ENCODE results near the gene MUC6.

MUC6 gene

DNA sequence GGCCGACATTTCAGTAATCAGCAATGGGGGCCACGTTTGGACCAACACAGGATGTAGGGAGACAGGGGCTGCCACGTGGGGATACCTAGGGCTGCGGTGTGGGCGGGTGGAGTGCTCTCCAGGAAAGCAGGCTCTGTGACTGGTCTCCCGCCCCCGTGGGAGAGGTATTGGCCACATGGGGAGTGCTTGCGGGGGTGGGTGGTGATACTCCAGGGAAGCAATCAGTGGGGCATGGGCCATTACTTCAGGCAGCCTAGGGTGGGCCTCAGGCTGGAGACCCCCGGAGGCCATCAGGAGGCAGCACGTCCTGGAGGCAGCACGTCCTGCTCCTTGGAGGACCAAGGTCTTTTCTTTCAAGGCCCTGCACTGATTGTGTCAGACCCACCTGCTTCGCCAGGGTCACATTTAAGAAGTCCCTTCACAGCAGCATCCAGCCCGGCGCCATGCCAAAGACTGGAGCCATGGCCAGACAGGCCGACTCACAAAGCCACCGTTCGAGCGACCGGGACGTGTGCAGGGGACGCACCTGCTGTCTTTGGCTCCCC is 35.1 kb upstream of the MUC6 start:
- no peak for DNase-seq

DNA sequence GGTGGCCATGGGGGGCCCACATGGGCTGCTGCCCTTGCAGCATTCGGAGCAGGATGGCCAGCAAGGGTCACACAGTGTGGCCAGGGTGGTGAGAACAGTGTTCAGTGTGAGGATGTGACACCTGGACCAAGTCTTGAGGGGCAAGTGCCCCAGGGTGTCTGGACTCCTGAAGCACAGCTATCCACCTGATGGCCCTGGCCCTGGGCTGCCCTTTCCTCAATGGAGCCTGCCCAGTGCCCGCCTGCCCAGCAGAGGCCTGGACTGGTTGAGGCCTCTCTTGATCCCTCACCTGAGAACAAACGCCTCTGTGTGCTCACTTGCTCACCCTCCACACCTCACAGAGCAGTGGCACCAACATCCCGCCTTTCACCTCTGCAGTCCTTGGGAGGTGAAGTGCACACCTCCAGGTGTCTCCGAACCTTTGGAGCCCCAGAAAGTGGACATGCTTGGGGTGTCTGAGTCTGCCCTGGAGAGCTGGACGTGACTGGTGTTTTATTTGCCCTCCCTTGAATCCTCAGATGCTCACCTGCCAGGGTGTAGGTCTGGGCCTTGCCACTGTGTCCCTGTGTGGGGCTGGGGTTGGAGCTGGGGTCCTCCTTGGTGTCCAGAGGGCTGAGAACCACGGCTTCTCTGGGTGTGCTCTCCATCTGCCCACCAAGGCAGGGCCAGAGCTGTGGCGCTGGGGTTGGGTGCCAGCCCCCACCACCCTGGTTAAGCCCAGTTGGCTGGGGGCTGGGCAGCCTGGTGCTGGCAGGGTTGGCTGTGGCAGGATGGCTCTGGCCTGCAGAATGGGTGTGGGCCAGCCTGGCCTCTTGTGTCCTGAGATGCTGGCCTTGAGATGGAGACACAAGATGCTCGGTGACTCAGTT is 34.3 kb upstream of the MUC6 start:
- no peak for DNase-seq

DNA sequence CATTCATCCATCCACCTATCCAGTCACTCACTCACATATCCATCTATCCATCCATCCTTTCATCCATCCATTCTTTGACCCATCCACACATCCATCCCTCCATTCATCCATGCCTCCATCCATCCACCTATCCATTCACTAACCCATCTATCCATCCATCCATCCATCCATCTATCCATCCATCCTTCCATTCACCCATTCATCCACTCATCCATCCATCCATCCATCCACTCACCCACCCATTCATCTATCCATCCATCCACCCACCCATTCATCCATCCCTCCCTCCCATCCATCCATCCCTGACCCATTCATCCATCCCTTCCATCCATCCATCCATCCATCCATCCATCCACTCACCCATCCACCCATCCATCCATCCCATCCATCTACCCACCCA is 33.2 kb upstream of the MUC6 start:
- no peak for DNase-seq

DNA sequence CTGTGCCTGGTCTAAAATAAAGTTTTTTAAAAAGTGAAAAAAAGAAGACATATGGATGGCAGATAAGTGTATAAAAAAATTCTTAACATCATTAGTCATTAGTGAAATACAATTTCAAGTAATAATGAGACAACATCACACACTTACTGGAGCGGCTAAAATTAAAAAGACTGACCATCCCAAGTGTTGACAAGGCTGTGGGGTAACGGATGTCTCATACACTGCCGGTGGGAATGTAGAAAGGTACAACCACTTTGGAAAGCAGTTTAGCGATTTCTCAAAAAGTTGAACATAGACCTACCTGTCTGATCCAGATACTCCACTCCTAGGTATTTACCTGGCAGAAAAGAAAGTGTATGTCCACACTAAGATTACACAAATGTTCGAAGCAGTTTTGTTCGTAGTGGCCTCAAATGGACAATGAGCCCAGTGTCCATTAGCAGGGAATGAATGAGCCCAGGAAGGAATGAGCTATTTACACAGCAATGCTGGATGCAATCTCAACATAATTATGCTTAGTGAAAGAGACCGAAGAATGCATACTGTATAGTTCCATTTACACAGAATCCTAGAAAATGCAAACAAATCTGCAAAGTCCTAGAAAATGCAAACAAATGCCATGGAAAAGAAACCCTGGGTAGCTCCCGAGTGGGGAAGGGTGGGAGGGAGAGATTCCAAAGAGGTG is 31.4 kb upstream of the MUC6 start:
- DNase-seq: no peak

DNA sequence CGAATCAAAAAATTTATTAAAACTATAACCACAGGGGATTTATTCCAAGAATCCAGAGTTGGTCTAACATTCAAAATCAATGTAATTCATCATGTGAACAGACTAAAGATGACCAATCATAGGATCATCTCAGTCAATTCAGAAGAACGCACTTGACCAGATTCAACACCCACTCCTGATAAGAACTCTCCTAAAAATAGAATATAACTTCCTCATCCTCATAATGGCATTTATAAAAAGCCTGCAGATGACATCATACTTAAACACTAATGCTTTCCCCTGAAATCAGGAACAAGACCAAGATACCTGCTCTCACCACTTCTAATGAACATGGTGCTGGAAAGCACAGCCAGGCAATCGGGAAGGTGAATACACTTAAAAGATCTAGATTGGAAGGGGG is 27.6 kb upstream of the MUC6 start:
- DNase-seq: no peak

DNA sequence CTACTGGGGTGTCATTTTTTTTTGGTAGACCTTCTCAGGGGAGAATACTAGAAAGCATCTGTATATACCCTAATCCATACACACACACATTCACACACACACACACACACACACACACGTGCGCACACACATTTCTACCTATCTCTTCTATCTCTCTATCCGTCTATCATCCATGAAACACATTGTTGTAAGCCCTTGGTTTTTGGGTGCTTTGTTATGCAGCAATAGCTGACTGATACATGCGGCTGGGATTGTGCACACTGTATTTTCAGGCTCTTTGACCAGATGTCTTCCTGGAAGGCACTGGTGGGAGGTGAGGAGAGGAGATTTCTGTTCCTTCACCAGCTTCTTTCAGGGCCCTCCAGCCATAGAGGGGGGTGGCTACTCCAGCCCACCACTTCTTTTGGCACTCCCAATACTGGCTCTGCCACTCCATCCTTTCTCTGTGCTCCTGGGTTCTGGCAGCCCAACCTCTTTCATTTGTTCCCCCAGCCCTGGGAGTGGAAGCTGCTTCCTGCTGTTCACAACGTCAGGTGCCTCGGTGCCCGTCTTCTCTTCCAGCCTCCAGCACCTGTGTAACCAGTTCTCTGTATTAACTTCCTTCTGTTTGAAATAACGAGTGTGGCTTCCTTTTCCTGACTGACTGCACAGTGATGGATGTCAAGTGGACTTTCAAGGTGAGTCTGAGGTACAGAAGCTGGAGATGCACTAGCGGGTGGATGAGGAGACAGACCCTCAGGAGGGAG is 25.7 kb upstream of the MUC6 start:
- no peak for DNase-seq

DNA sequence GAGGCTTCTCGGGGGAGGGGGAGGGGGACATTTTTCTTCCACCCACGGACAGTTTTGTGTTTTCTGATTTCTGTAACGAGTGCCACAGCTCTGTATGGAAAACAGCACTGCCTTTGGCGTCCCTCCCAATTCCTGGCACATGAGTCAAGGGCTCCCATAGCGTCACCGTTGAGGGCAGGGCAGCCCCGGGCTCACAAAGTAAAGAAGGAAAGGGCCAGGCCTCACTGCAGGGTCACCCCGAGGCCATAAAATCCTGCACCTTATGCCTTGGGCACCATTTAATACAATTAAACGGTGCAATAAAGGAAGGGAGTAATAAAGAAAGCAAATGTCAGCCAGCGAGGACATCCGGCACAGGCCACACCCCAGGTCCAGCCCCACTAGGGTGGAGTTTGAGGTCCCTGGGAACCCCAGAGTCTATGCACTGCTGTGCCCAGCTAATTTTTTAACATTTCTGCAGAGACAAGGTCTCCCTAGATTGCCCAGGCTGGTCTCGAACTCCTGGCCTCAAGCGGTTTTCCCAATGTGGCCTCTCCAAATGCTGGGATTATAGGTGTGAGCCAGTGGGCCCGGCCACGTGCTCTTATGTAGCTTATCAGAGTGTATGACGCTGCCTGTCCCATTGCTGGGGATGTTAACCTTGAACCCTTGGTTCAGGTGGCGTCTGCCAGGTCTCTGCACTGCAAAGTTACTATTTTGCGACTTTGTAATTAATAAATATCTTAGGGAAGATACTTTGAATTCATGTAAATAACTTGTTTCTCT is 24.5 kb upstream of the MUC6 start:
- DNase-seq: no peak

DNA sequence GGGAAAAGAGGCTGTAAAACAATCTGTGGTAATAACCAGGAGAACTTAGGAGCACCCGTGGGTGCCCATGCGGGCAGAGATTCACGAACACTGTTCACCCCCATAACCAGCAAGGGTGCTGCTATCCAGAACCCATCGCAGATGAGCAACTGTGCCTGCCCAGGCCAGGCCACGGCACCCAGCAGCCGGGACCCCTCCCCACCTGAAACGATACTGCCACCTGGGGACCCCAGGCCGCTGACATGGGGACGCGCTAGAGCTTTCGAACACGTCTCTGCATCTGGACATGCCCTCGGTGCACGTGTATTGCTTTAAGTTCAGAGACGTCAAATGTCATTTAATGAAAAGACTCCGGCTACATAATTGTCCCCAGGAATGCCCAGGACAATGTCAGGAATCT is 23.9 kb upstream of the MUC6 start:
- DNase-seq: no peak

DNA sequence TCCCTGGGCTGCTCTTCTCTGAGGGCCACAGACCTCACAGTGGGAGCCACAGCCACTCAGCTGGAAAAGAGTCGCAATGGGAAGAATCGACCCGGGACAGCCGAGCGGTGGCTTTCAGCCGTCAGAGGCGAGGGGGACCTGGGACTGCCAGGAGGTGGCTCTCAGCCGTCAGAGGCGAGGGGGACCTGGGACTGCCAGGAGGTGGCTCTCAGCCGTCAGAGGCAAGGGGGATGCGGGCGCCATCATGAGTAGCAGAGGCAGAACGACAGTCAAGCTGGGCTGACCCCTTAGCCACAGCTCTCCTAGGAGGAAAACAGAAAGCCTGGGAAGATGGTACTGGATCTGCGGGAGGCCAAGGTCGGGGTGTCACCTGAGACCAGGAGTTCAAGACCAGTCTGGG is 23.2 kb upstream of the MUC6 start:
- DNase-seq: peak; percentile 5

DNA sequence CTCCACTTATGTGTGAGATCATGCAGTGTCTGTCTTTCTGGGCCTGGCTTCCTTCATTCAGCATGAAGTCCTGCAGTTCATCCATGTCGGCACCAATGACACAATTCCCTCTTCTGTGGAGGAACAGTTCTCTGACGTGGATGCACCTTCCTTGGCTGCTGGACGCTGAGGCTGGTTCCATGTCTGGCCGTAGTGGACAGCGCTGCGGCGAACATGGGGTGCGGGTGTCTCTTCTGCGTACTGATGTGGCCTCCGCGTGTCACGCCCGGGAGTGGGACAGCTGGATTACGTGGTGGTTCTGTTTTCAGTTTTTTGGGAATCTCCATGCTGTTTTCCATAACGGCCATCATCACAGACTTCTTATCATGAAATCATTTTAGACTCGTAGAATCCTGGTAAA is 21.3 kb upstream of the MUC6 start:
- DNase-seq: no peak

DNA sequence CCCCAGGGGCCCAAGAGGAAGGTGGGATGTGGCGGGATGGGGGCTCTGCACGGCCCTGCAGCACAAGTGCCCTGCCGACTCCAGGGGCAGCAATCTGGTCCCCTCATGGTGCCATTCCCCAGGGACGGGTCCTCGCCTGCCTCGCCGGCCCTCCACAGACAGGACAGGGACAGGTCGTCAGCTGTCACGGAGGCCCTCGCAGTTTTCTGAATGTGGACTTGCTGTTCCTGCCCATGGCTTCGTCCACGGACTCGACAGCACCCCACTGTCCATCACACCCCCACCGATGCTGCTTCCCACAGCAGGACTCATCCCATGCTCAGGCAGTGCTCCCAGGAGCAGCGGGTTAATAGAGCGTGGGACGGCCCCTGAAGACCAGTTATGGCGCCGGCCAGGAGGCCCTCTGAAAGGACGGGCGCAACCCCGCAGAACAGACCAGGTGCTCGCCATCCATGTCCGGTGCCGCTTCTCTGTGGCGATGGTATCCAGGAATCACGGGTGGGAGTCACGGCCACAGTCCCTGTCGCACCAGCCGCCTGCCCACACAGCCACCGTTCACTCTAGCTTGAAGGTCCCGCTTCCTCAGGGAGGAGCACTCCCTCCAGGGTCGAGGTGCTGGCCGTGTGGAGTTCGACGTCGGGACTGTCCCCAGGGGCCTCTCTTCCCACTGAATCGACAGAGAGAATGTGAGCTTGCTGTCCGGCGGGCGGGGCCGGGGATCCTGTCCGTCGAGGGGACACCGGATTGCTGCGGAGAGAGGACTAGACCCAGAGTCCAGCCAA is 19.7 kb upstream of the MUC6 start:
- no peak for DNase-seq

DNA sequence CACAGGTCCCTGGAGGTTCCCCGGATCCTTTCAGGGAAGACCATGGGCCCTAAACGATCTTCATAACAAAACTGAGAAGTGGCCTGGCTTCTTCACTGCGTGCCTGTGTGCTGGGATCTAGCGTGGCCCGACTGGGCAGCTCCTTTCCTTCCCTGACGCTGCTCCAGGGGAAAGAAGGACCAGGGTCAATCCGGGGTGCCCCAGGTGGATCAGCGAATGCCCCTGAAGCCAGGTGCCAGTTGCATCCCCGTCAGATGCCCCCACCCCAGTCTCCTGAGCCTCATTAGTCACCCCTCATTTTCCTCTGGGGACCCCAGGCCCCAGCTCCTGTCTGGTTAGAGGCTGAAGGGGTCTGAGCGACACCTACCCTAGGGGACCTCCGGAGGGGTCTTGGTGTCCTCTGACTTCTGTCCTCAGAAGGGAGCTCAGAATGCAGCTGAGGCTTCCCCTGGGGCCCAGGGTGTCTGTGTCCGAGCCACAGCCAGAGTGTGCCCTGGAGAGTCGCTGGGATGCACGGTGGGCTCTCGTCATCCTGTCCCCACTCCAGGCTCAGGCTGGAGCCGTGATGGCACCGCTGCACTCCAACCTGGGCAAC is 18.7 kb upstream of the MUC6 start:
- no peak for DNase-seq

DNA sequence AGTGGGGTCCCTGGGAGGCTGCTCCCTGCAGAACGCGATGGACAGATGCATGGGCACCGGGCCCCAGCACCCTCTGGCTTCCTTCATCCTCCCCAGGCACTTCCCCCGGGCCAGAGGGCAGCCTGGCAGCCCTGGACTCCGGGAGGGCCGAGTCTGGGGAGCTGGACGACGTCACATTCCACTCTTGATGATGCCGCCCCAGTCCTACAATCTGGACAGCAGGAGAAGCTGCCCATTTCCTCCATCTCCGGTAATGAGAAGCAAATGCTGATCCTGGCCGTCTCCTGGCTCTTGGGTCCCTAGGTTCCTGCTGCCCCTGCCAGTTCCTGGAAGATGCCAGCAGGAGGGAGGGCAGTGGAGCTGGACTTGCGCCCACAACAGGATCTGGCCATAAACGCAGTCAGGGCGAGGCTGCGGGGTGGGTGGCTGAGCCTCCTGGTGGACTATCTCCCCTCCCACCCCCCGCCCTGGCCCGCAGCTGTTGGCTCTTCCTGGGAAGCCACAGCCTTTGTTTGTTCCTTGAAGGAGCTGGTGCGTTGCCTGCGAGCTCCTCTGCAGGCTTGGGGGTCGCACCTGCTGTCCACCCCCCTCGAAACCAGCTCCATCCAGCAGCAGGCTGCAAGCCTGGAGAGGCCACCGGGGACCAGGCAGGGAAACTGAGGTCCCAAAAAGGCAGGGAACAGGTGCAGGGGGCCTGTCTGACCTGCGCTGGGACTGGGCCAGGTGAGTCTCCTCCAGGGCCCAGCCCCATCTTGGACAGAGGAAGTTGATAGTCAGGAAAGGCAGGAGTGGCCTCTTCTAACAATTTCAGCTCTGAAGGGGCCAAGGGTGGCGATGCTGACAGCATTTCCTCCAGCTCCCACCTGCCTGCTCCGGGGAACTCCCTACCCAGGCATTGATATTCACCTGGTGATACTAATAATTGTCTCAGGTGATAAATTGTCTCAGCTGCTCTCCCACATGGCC is 17.9 kb upstream of the MUC6 start:
- DNase-seq: no peak

DNA sequence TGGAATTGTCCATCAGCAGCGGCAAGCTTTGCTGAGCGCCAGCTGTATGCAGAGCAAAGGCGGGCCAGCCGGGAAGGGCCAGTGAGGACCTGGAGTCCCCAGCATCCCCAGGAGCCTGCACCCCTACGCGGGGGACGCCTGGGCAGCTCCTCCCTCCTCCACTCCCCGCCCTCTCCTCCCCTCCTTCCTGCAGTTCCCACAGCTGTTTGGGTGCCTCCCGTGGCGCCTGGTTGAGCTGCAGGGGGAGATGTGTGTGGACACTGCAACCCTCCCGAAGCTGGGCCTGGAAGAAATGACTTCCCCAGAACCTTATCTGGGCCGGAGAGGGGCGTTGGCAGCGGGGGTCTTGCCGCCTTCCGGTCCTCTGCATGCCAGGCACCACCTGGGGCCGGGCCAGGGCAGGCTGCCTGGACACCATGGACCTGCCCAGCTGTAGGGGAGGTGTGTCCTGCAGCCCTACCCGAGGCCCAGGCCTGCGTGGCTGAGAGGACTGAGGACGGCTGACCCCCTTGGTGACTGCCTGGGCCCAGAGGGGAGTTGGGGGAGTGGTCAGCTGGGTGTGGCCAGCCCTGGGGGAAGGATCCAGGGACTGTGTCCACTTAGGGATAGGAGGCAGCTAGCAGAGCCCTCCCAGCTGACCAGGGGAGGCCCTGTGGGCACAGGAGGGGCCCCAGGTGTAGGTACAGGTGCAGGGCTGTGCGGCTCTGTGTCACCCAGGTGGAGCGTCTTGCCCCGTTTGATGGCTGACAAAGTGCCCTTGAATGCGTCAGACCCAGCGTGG is 16.8 kb upstream of the MUC6 start:
- no peak for DNase-seq

DNA sequence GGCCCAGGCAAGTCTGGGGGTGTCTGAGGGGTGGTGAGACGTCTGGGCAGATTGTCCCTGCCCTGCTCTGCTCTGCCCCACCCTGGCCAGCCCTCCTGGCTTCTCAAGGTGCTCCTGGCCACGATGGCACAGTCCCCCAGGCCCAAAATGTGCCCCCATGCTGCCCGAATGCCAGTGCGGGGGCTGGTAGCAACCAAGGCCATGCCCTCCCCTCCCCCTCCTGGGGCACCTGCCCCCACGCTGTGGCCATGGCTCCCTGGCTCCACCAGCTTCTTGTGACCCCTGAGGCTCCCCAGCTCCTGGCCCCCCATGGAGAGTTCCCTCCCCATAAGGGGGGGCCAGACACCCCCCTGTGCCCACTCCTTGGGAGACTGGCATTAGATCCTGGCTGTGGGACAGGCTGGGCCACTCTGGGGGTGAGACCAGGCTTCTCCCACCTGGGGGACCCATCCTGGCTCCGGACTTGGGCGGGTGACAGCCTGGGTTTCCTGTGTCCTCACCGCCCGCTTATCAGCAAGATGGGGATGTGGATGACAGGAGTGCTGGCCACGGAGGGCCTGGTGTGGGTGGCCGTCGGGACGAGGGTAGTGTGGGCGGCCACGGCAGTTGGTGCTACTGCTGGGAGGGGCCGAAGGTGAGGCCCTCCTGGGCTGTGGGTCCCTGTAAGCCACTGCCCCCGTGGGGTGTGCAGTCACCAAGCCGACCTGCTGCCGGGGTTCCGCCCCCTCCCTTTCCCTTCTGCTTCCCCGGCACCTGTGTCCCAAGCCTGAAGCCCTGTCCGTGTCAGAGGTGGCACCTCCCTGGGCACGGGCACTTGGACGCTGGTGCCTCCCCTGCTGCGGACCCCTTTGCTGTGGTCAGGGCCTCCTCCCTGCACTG is 15.9 kb upstream of the MUC6 start:
- DNase-seq: no peak

DNA sequence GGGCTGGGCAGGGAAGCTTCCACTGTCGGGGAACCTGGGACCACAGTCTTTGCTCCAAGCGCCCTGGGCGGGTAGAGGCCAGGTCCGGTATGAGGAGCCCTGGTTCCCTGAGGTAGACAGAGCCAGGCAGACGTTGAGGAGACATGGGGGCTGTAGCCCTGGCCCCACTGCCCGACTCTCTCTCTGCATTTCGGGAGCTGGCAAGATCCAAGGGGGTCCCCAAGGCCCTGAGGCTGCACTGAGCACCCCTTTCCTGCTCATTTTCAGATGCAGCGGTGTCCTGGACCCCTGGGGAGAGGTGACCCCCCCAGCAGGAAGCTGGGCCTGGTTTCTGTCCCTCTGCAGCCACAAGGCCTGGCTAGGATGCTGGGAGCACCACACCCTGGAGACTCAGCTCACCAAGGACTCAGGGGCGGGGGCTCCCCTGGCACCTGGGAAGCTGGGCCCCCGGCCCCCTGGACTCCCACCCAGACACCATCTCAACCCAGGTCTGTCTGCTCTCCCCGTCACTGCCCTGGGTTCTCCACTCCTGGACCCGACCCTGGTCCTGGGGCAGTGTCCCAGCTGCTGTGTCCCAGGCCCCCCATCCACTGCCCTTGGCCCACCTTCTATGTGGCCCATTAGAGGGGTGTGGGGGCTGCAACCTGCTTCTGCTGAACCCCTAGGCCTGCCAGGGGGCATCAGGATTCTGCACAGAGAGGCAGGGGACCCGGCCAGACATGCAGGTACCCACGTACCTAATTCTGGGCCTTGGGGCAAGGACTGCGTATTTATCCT is 15.0 kb upstream of the MUC6 start:
- DNase-seq: no peak

DNA sequence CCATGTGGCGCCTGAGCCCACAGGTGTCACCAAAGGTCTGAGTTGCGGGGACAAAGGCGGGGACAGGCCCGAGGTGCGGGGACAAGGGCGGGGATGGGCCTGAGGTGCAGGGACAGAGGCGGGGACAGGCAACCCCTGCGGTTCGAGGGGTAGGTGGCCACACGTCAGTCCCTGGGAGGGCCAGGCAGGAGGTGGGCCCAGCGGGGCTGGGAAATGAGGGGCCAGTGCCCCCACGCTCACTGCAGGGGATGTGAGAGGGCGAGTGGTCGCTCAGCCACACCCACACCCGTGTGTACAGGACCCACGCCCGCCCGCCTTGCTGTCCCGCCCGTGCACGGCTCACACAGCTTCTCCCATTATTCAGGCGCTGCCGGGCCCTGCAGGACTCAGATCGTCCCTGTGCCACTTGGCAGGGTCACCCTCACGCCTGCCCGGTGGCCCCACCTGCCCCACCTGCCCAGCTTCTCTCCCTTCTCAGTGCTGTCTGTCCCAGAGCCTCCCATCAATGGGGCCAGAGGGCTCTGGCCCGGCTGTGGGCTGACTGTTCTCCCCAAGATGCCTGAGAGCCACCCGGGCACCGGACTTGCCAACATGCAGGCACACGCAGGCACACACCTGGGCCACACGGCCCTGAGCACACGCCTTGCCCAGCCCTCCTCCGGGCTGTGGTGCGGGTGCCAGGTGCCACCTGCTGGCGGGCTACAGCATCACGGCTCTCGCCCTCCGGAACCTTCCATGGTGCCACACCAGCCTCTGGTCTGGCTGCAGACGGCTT is 14.2 kb upstream of the MUC6 start:
- DNase-seq: peak; percentile 88

Measured in retina (tissue), 1 donor.